SK-N-SH (cell line): ENCODE results near the gene SLC25A29.

Experiments
- CHD2 ChIP-seq: fragments of 150-350 bp; IDR thresholded peaks from 2 replicates; pipeline ENCODE4 v1.6.1; 2018; ENCODE audit warnings: low read length; ENCODE audit not compliant: partially characterized antibody
- CTCF ChIP-seq: fragments of 200-600 bp; sonication (generic); IDR thresholded peaks from 2 replicates; pipeline ENCODE4 v1.6.1; 2017; ENCODE audit warnings: antibody characterized with exemption, mild to moderate bottlenecking, moderate library complexity
- EZH2phosphoT487 ChIP-seq: fragments of 200-600 bp; sonication (generic); IDR thresholded peaks from 2 replicates; pipeline ENCODE4 v1.6.1; 2017; ENCODE audit warnings: low read depth, mixed run types, mild to moderate bottlenecking, antibody characterized with exemption, moderate library complexity, borderline replicate concordance
- GABPA ChIP-seq: IDR thresholded peaks from 2 replicates; pipeline ENCODE4 v1.4.0; 2012; ENCODE audit warnings: low read depth, mild to moderate bottlenecking
- JUND ChIP-seq: IDR thresholded peaks from 2 replicates; pipeline ENCODE4 v1.4.0; 2012
- MAX ChIP-seq: IDR thresholded peaks from 2 replicates; pipeline ENCODE4 v1.4.0; 2012; ENCODE audit warnings: low read depth
- POLR2AphosphoS5 ChIP-seq: IDR thresholded peaks from 2 replicates; pipeline ENCODE4 v1.6.1; 2012; ENCODE audit warnings: low read depth, low read length
- YY1 ChIP-seq: IDR thresholded peaks from 2 replicates; pipeline ENCODE4 v1.4.0; 2012; ENCODE audit warnings: low read depth, mild to moderate bottlenecking
- ZBTB33 ChIP-seq: IDR thresholded peaks from 2 replicates; pipeline ENCODE4 v1.4.0; 2012; ENCODE audit warnings: low read depth, borderline replicate concordance

- TF ChIP-seq CTCF (peak; percentile 39), MAX (no peak), GABPA (no peak), JUND (no peak), POLR2AphosphoS5 (no peak), YY1 (no peak), CHD2 (no peak), ZBTB33 (no peak), EZH2phosphoT487 (no peak)
Observed at GRCh38 chr14:100317912-100318808, 11.9 kb upstream of the SLC25A29 start.
